GM18520 (cell line): Measurements from ENCODE around the gene ANKRD18A.

Source experiments
- ATAC-seq: cut with Tn5 transposase; IDR thresholded peaks from one replicate; pipeline ENCODE4 v1.9.1; 2021; ENCODE audit not compliant: unreplicated experiment

ANKRD18A gene

GRCh38 chr9:38620483-38621433 lies at the start of gene ANKRD18A:
TSS of gene ANKRD18A (minus strand) at chr9:38620596. CDS start at chr9:38620285, 311 bp downstream.
- peak; percentile 61 for ATAC-seq

- ATAC-seq, result no peak
These were observed 48.5 kb upstream of the ANKRD18A start for GRCh38 chr9:38668791-38669466.

- no peak for ATAC-seq
These were observed 42.6 kb upstream of the ANKRD18A start for GRCh38 chr9:38662763-38663593.

- no peak for ATAC-seq
These were observed 39.1 kb upstream of the ANKRD18A start for GRCh38 chr9:38659538-38659937.

- no peak for ATAC-seq
These were observed 36.5 kb upstream of the ANKRD18A start for GRCh38 chr9:38656896-38657295.

GRCh38 chr9:38652486-38652885 lies 32.1 kb upstream of the ANKRD18A start:
- no peak for ATAC-seq

- ATAC-seq, result no peak
These were observed 31.6 kb upstream of the ANKRD18A start for GRCh38 chr9:38652044-38652443.

- ATAC-seq, result peak; percentile 75
These were observed 31.1 kb upstream of the ANKRD18A start for GRCh38 chr9:38651400-38652042.

- ATAC-seq, result no peak
These were observed 30.2 kb upstream of the ANKRD18A start for GRCh38 chr9:38650564-38650963.

- ATAC-seq, result no peak
These were observed 29.5 kb upstream of the ANKRD18A start for GRCh38 chr9:38649731-38650363.

- no peak for ATAC-seq
These were observed 24.2 kb upstream of the ANKRD18A start for GRCh38 chr9:38644601-38645000.

- ATAC-seq, result no peak
These were observed 23.4 kb upstream of the ANKRD18A start for GRCh38 chr9:38643815-38644173.

GRCh38 chr9:38642951-38643814 lies 22.8 kb upstream of the ANKRD18A start:
- ATAC-seq, result no peak

GRCh38 chr9:38641985-38642864 lies 21.8 kb upstream of the ANKRD18A start:
- ATAC-seq, result no peak

- no peak for ATAC-seq
These were observed 20.7 kb upstream of the ANKRD18A start for GRCh38 chr9:38641142-38641541.

GRCh38 chr9:38639577-38639940 lies 19.2 kb upstream of the ANKRD18A start:
- no peak for ATAC-seq

GRCh38 chr9:38638881-38639576 lies 18.6 kb upstream of the ANKRD18A start:
- ATAC-seq, result no peak

GRCh38 chr9:38634315-38634714 lies 13.9 kb upstream of the ANKRD18A start:
- ATAC-seq, result no peak
